Esophagus squamous epithelium (tissue), 4 donors: Measurements from ENCODE around the gene DSCAML1.

Experiments
- CTCF ChIP-seq, 6 experiments: fragments of 450-650 bp in 4 of 6; fragments of 200-600 bp in 2 of 6; sonication (generic) in 2 of 6; IDR thresholded peaks; one replicate each; pipeline ENCODE4 v1.5.1; 2016 to 2019; ENCODE audit warnings: antibody characterized with exemption in 6 of 6, mild to moderate bottlenecking in 4 of 6, moderate library complexity in 4 of 6
- POLR2A ChIP-seq, 4 donors: fragments of 450-650 bp; IDR thresholded peaks; one replicate each; pipeline ENCODE4 v1.6.1; 2017; ENCODE audit warnings: antibody characterized with exemption in 4 of 4, mild to moderate bottlenecking in 4 of 4, moderate library complexity in 3 of 4

- no peak for TF ChIP-seq CTCF (IDR thresholded peaks at IDR 0.05)
- no peak for TF ChIP-seq POLR2A (IDR thresholded peaks at IDR 0.05)
Observed at GRCh38 chr11:117564321-117564720, 232.7 kb downstream of the DSCAML1 start.
